Right ventricle myocardium inferior (tissue), 1 donor: ENCODE data around the gene SLC27A5. TPM values are rescaled to one million over a fixed set of nuclear protein-coding genes. Genes with fewer than 3 reads are reported as not detected.
A peak's percentile ranks its signal among the peaks of the same experiment; 100 is the strongest.
"Not testable (repeated sequence)": the region's sequence is repeated elsewhere in the genome, so short reads cannot be mapped to it uniquely, and the experiment has no call there.

Experiments
- ATAC-seq: fragments of 200-7000 bp; cut with Tn5 transposase; one replicate; pipeline ENCODE4 v1.9.1; 2020; ENCODE audit warnings: mild to moderate bottlenecking, moderate library complexity
- DNase-seq: peaks from one replicate; pipeline ENCODE4 v3.0.0; 2021; ENCODE audit errors: missing footprints
- intact Hi-C: fragments of 100-400 bp; cut with DNase I; formaldehyde crosslinking; loops from one replicate; pipeline ENCODE4 v1.11.0; 2022
- total RNA-seq: library from RNA; stranded (reverse); fragmentation: NEBNext Ultra II Directional; extraction: Animal tissue kit (Norgen Biotek cat#: 25700); gene quantifications from one replicate; pipeline ENCODE4 v1.2.1, GENCODE V29; 2021
- donor health status: DM: no; HTN: yes; CAD: no; lungs with severe emphysema.

Gene SLC27A5
- total RNA-seq, 1 donor from 2014 or later = 3.2 TPM

DNA sequence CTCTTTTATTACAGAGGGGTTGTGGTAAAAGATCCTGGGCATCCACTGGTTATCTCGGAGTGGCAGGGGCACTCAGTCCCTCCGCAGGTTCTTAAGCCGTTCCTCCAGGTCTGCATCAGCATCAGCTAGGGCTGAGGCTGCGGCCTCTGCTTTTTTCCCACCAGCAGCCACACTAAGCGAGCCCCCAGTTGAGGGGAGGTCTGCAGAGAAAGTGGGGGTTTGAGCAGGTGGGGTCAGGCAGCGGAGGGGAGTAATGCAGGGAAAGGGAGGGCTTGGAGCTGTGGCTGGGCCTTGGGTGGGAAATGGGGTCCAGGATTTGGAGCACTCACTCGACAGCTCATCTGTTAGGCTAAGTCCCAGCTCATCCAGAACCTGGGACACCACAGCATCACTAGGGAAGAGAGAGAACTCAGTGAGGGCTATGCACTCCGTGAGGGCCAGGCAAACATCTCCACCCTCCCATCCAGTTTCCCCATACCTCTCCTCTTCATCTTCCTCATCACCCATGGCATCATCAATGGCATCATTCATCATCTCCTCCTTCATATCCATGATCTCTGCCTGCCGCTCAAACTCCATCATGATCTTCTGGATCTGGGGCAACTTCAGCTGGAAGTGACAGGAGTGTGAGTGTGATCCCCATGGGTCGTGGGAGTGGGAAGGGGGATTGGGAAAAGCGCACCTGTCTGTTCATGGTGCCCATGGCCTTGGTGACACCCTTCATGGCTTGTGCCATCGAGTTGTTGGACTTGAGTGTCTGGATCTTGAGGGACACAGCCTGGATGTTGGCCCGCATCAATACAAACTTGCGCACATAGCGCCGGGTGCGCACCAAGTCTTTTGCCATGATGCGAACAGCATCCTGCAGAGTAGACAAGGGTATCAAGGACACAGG is 40.0 kb upstream of the SLC27A5 start:
- ATAC-seq (no peak), DNase-seq (no peak)
- intact Hi-C loops = no loop called here

DNA sequence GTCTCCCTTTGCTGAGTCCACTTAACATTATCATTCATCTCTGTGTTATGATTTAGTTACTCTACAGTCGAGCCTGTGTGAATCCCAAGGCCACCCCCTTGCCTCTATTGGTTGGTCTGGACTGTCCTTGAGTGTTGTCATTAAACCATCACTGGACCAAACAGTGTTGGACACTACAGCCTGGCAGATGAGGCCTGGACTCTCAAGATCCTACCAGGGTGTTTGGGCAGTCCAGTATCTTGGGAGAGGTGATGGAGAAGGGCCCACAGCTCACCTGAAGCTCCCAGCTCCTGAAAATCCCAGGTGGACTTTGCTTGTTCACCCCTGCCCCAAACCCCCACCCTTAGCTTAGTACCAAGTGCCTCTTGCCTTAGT is 39.3 kb upstream of the SLC27A5 start:
- no peak for ATAC-seq
- intact Hi-C loops = no loop called here
- DNase-seq = no peak

DNA sequence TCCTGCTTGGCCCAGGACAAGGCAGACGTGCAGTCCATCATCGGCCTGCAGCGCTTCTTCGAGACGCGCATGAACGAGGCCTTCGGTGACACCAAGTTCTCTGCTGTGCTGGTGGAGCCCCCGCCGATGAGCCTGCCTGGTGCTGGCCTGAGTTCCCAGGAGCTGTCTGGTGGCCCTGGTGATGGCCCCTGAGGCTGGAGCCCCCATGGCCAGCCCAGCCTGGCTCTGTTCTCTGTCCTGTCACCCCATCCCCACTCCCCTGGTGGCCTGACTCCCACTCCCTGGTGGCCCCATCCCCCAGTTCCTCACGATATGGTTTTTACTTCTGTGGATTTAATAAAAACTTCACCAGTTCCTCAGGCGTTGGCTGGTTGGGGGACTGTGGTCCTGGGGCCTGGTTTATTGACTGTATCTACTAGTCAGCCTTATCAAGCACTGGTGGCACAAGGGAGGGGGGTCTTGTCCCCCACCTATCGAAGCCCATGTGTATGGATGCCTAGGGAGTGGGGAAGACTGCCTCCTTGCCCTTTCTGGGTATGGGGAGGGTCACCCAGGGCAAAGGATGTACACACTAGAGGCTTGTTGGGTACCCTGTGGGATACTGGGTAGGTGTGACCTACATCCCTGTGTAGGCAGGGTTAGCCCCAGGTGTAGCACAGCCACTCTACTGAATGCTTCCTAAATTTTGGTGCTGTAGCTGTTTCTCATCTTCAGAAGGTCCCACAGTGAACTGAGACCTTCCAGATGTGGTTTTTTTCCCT is 38.8 kb upstream of the SLC27A5 start:
- no peak for ATAC-seq
- DNase-seq = no peak
- intact Hi-C loops = no loop called here

DNA sequence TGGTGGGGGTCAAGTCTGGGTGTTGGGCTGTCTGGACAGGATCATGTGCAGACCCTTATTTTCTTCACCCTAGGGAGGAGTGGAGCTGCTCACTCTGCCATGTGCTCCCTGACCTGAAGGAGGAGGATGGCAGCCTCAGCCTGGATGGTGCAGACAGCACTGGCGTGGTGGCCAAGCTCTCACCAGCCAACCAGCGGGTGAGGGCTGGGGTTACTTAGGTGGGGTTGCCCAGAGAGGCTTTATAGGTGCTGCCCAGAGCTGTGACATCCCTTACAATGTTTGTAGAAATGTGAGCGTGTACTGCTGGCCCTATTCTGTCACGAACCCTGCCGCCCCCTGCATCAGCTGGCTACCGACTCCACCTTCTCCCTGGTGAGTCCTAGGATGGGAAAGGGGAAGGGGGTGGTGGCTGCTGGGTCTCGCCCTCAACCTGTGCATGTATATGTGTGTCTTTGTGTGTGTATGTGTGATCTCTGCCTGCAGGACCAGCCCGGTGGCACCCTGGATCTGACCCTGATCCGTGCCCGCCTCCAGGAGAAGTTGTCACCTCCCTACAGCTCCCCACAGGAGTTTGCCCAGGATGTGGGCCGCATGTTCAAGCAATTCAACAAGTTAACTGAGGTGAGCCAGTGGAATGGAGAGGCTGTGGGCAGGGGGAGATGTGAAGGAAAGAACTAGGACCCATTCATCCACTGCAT is 38.0 kb upstream of the SLC27A5 start:
- ATAC-seq = no peak
- intact Hi-C loops = no loop called here

DNA sequence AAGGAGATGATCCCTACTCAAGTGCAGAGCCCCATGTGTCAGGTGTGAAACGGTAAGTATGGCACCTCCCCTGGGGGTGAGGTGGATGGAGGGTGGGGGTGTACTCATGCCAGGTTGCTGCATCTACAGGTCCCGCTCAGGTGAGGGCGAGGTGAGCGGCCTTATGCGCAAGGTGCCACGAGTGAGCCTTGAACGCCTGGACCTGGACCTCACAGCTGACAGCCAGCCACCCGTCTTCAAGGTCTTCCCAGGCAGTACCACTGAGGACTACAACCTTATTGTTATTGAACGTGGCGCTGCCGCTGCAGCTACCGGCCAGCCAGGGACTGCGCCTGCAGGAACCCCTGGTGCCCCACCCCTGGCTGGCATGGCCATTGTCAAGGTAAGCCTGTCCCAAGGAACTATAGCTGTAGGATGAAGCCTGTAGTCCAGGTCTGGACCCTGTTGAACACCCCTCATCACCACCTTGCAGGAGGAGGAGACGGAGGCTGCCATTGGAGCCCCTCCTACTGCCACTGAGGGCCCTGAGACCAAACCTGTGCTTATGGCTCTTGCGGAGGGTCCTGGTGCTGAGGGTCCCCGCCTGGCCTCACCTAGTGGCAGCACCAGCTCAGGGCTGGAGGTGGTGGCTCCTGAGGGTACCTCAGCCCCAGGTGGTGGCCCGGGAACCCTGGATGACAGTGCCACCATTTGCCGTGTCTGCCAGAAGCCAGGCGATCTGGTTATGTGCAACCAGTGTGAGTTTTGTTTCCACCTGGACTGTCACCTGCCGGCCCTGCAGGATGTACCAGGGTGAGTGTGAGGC is 37.3 kb upstream of the SLC27A5 start:
- ATAC-seq (no peak), DNase-seq (no peak)
- intact Hi-C loops = no loop called here

More for the DNA sequence above, 38.0 kb upstream of the SLC27A5 start:
- DNase-seq = no peak

DNA sequence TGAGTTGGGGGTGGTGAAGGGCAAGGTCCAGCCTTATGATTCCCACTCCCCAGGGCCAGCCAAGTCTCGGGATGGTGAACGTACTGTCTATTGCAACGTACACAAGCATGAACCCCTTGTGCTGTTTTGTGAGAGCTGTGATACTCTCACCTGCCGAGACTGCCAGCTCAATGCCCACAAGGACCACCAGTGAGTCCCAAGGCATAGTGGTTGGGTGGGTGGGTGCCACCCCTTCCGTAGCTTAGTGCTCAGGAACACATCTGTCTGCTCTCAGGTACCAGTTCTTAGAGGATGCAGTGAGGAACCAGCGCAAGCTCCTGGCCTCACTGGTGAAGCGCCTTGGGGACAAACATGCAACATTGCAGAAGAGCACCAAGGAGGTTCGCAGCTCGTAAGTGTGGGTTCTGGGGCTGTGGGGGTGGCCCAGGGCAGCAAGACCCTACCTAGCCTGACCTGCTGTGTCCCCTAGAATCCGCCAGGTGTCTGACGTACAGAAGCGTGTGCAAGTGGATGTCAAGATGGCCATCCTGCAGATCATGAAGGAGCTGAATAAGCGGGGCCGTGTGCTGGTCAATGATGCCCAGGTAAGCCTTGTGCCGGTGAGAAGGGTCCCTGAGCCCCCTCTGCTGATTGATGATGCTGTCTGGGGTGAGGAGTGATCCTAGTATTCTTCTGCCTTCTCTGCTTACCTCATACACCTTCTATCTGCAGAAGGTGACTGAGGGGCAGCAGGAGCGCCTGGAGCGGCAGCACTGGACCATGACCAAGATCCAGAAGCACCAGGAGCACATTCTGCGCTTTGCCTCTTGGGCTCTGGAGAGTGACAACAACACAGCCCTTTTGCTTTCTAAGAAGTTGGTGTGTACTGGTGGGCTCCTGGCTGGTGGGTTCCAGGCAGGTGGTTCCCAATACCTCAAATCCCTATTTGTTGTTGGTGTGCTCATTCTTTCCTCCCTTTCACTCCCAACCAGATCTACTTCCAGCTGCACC is 35.8 kb upstream of the SLC27A5 start:
- ATAC-seq (no peak), DNase-seq (no peak)

DNA sequence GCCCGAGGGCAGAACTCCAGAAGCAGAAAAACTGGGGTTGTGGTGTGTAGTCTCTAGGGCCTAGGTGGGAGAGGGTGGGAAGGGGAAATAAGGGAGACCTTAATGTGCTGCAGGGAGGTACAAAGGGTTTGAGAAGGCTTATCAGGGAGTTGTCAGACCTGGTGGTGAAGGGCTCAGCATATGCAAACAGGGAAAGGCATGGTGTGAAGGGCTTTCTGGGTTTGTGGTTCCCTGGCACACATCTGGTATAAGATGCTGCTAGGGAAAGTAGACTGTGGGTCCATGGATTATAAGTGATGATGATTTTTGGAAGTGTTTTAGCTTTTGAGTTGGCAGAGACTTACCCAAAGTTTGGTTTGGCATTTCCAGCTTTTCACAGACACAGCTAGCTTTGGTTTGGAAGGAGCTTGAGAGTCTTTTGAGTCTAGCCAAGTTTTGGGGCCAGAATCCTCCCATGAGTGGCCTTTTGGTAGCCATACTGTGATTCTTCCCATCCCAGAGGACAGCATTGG is 34.3 kb upstream of the SLC27A5 start:
- intact Hi-C loops = no loop called here
- no peak for DNase-seq
- no peak for ATAC-seq

More for the DNA sequence above, 35.8 kb upstream of the SLC27A5 start:
- intact Hi-C loops = no loop called here

DNA sequence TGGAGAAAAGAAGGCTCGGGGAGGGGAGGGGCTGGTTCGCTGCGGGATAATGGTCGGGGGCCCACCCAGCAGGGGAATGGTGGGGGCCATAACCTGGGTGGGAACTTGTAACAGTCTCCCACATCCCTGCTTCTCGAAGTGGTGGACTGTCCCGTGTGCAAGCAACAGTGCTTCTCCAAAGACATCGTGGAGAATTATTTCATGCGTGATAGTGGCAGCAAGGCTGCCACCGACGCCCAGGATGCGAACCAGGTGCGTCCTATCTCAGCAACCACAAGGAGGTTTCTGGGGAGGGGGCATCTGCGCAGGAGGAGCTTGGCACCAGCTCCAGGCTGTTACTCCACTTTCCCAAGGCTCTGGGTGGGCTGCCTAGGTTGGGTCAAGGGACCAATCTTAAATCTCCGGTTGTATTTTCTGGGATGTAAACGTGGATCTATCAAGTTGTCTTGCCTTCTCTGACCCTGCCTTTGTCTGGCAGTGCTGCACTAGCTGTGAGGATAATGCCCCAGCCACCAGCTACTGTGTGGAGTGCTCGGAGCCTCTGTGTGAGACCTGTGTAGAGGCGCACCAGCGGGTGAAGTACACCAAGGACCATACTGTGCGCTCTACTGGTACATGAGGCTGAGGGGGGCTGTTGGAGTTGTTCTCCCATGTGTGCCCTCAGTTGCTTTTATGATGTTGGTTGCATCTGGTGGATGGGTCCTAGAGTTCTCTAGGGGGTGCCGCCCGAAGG is 33.7 kb upstream of the SLC27A5 start:
- ATAC-seq (no peak), DNase-seq (no peak)
- intact Hi-C loops = no loop called here

DNA sequence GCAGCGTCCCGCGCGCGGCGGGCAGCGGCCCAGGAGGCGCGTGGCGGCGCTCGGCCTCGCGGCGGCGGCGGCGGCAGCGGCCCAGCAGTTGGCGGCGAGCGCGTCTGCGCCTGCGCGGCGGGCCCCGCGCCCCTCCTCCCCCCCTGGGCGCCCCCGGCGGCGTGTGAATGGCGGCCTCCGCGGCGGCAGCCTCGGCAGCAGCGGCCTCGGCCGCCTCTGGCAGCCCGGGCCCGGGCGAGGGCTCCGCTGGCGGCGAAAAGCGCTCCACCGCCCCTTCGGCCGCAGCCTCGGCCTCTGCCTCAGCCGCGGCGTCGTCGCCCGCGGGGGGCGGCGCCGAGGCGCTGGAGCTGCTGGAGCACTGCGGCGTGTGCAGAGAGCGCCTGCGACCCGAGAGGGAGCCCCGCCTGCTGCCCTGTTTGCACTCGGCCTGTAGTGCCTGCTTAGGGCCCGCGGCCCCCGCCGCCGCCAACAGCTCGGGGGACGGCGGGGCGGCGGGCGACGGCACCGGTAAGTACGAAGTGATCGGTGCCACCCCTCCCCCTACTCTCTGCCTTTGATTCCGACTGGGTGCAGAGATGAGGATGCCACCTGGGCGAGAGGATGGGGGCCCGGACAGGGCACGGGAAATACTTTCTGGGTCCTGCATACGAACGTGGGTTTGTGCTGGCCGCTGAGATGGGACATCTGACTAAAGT is 32.9 kb upstream of the SLC27A5 start:
- intact Hi-C loops = no loop called here

DNA sequence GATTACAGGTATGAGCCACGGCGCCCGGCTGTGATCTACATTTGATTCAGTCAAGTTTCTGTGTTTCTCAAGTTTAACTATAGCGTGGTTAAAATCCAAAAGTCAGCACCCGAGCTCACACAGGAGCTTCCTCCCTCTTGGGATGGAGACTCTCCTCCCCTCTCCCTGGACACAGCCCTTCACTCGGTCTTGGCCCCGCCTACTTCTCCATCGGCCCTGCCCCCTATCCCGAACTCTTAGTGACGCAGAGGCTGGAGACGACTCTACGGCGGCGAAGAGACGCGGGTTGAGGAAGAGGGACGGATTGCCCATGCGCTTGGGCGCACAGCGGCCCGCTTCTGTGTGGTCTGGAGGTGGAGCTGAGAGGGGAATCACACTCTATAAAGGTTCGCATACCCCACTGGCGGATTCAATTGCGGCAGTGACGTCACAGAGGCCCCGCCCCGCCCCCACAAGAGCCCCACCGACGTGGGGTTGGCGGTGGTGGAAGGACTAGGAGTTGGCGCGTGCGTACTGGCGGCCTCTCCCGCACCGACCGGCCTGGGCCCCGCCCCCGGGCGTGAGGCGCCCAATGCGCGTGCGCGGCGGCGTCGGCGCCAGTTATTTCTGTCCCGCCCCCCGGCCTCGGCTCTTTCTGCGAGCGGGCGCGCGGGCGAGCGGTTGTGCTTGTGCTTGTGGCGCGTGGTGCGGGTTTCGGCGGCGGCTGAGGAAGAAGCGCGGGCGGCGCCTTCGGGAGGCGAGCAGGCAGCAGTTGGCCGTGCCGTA is 32.2 kb upstream of the SLC27A5 start, which contains the start of gene TRIM28:
TSS of gene TRIM28 (plus strand) at position 239 of the 765 bp plus-strand sequence. CDS start 694 bp downstream, outside the sequence.
- peak; percentile 98 for DNase-seq
- ATAC-seq = peak; percentile 97
- intact Hi-C loops = loop anchor here (1.0 kb wide), 1 partner anchor 24 kb away; no protein-coding TSS in a partner anchor

More for the DNA sequence above, 32.9 kb upstream of the SLC27A5 start:
- peak; percentile 74 for DNase-seq
- peak; percentile 8 for ATAC-seq

DNA sequence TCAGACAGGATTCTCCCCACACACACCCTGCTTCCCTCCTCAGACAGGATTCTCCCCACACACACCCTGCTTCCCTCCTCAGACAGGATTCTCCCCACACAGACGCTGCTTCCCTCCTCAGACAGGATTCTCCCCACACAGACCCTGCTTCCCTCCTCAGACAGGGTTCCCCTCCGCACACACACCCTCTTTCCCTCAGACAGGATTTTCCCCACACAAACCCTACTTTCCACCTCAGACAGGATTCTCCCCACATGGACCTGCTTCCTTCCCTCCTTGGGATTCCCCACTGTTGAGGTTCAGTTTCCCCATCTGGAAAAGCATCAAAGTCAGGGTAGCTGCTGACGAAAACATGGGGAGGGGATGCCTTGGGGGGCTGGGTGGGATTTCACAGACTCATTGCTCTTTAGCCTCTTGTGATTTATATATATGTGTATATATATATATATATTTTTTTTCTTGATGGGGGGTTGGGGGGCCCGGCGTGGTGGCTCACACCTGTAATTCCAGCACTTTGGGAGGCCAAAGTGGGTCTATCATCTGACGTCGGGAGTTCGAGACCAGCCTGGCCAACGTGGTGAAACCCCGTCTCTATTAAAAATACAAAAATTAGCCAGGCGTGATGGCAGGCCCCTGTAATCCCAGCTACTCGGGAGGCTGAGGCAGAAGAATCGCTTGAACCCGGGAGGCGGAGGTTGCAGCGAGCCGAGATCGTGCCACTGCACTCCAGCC is 31.0 kb upstream of the SLC27A5 start:
- not testable (repeated sequence) for DNase-seq, ATAC-seq
- intact Hi-C loops = loop anchor here (1.0 kb wide), 1 partner anchor 23 kb away; no protein-coding TSS in a partner anchor

DNA sequence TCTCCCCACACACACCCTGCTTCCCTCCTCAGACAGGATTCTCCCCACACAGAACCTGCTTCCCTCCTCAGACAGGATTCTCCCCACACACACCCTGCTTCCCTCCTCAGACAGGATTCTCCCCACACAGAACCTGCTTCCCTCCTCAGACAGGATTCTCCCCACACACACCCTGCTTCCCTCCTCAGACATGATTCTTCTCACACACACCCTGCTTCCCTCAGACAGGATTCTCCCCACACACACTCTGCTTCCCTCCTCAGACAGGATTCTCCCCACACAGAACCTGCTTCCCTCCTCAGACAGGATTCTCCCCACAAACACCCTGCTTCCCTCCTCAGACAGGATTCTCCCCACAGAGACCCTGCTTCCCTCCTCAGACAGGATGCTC is 27.4 kb upstream of the SLC27A5 start:
- DNase-seq, ATAC-seq, intact Hi-C loops: not testable (repeated sequence)

DNA sequence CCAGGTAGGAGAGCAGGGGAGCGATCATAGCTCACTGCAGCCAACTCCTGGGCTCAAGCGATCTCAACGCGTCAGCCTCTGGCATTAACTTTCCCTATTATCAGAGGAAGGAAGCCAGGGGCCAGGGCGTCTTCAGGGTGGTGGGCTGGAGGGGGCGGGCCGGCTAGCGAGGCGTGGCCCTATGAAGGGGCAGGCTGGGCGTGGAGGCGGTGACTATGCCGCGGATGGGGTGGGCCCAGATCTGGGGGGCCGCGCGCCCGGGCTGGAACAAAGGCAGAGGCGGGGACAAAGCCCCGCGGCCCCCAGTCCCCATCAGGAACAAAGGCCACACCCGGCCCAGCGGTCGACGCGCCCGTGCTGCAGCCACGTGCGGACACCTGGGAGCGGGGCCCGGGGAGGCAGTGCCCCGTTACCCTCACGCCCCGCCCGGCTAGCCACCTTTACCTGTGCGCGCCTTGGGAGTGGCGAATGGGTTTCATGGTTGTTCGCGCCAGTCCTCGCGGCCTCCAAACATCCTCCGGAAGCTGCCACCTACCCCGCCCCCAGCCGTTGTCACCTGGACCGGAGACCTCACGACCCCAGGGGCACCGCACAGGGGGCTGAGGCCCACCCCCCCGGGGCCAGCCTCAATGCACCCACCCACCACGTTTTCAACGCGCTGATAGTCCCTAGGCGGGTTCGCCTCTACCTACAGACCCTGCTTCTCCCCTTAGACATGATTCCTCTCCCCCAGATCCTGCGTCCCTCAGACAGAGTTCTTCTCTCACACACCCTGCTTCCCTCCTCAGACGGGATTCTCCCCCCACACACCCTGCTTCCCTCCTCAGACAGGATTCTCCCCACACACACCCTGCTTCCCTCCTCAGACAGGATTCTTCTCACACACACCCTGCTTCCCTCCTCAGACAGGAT is 26.7 kb upstream of the SLC27A5 start:
- intact Hi-C loops = no loop called here
- DNase-seq (no peak), ATAC-seq (no peak)
